Brain microvascular endothelial cell (primary cell): ENCODE measurements around the gene DGCR8.

Experiments
- DNase-seq: peaks from one replicate; pipeline ENCODE4 v3.0.0-alpha.2; 2020
- H3K27ac ChIP-seq: fragments of 250-450 bp; sonication (Bioruptor Pico); 2 replicates; pipeline ENCODE4 v1.5.1; 2020; ENCODE audit warnings: mild to moderate bottlenecking, moderate library complexity
- H3K27me3 ChIP-seq: fragments of 250-450 bp; sonication (Bioruptor Pico); replicated peaks from 2 replicates; pipeline ENCODE4 v1.5.1; 2020; ENCODE audit warnings: mild to moderate bottlenecking
- H3K36me3 ChIP-seq: fragments of 250-450 bp; sonication (Bioruptor Pico); replicated peaks from 2 replicates; pipeline ENCODE4 v1.5.1; 2020; ENCODE audit warnings: mild to moderate bottlenecking
- H3K4me3 ChIP-seq: 2 replicates; pipeline ENCODE4 v1.5.1; 2011; ENCODE audit warnings: low read depth, mild to moderate bottlenecking, control low read depth, low read length, moderate library complexity
- in situ Hi-C: cut with HindIII; loops from 2 replicates; pipeline ENCODE4 v1.10.0; 2017; ENCODE audit warnings: low sequenced_read_pairs, low pct_ligation_motif_present
- TF ChIP-seq, protein P1 (sequence below): IDR thresholded peaks from 2 replicates; pipeline ENCODE4 v1.5.1; 2011; ENCODE audit warnings: low read depth, mild to moderate bottlenecking, moderate library complexity, low read length, control low read depth, inconsistent platforms; ENCODE audit errors: missing control alignments

DGCR8 gene

DNA sequence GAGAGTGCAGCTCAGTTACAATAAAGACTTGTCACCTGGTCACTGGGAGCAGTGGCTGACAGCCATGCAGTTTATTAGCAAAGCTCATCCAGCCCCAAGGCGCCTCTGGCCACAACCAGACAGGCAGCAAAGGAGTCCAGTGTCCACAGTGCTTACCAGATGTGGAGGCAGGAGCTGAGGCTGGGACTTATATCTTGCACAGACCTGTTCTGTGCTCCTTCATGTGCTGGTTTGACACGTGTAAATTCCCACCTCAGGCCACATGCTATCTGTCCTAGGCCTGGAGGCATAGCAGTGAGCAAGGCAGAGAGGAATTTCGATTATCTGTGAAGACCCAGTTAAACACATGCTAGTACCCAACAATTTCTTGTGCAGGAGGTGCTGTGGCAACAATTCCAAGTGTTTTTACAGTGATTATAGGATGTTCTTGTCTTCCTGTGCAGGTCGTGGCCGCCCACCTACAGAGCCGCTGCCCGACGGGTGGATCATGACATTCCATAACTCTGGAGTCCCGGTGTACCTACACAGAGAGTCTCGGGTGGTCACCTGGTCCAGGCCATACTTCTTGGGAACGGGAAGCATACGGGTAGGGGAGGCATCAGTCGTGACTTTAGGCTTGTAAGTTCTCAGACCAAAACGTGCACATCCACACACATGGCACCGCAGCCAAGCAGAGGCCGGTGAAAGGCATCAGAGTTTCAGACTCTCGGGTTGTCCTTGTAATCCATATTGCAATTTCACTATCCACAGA is 9.4 kb downstream of the DGCR8 start:
- no peak for DNase-seq
- TF ChIP-seq, protein P1, sequence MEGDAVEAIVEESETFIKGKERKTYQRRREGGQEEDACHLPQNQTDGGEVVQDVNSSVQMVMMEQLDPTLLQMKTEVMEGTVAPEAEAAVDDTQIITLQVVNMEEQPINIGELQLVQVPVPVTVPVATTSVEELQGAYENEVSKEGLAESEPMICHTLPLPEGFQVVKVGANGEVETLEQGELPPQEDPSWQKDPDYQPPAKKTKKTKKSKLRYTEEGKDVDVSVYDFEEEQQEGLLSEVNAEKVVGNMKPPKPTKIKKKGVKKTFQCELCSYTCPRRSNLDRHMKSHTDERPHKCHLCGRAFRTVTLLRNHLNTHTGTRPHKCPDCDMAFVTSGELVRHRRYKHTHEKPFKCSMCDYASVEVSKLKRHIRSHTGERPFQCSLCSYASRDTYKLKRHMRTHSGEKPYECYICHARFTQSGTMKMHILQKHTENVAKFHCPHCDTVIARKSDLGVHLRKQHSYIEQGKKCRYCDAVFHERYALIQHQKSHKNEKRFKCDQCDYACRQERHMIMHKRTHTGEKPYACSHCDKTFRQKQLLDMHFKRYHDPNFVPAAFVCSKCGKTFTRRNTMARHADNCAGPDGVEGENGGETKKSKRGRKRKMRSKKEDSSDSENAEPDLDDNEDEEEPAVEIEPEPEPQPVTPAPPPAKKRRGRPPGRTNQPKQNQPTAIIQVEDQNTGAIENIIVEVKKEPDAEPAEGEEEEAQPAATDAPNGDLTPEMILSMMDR, result no peak

DNA sequence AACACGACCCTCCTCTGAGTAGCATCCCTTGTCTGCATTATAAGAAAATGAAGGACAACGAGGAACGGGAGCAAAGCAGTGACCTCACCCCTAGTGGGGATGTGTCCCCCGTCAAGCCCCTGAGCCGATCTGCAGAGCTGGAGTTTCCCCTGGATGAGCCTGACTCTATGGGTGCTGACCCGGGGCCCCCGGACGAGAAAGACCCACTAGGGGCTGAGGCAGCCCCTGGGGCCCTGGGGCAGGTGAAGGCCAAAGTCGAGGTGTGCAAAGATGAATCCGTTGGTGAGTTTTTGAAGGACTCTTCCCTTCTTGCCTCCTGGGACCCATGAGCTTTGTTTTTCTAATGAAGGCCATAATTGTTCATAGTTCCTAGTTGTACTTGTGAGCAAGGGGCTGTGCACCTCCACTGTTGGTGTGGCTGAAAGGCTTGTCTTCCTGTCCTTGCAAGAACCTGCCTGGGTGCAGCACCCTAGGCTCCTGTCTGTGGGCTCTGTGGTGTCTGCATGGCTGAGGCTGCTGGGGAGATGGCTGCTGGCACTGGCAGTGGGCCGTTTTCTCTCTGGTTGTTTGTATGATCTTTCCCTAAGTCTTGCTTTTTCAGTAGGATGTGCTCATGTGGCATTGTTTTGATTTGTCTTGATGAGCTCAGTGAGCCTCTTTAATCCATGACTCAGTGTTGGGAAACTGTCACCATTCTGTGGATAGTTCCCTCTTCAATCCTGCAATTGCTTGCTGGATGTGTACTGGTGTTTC is 10.1 kb downstream of the DGCR8 start:
- H3K27me3 ChIP-seq, result no peaks in the 10 kb centered on the region
- peaks cover 91% of the 10 kb centered on the region for H3K36me3 ChIP-seq
- H3K27ac ChIP-seq, result peak overlapping the region; percentile 15
- DNase-seq, result peak; percentile 26
- no peak overlapping the region for H3K4me3 ChIP-seq
- in situ Hi-C loops, result no loop called here
- TF ChIP-seq, protein P1, result no peak

More for the DNA sequence above, 9.4 kb downstream of the DGCR8 start:
- Histone ChIP-seq H3K36me3 (peaks cover 86% of the 10 kb centered on the region), H3K27me3 (no peaks in the 10 kb centered on the region), H3K27ac (no peak overlapping the region), H3K4me3 (no peak overlapping the region)
- in situ Hi-C loops, result no loop called here

DNA sequence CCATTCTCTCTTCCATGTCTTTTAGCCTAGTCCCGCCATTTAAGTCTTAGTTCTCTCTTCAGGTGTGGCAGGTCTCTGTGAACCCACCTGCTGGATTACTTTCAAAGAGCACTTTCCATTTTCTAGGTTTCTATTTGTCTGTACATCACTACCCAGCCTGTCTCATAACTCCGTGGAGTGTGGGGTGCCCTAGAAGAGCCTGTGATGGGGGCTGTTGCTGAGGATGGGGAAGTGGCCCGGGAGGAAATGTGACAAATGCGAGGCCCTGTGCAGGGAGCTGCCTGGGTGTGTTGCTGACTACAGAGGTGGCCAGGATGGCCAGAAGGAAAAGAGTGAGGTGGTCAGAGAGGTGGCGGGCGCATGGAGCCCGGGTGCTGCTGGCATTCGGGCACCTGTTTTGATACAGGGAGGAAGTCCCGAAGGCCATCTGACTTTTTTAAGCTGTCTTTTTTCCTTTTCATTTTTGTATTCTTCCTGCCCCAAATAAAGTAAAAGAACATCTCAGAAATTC is 10.7 kb downstream of the DGCR8 start:
- Histone ChIP-seq H3K4me3 (no peak overlapping the region), H3K27me3 (no peaks in the 10 kb centered on the region), H3K36me3 (peaks cover 97% of the 10 kb centered on the region), H3K27ac (peak overlapping the region; percentile 15)
- in situ Hi-C loops, result no loop called here
- DNase-seq, result no peak
- TF ChIP-seq, protein P1, result no peak

DNA sequence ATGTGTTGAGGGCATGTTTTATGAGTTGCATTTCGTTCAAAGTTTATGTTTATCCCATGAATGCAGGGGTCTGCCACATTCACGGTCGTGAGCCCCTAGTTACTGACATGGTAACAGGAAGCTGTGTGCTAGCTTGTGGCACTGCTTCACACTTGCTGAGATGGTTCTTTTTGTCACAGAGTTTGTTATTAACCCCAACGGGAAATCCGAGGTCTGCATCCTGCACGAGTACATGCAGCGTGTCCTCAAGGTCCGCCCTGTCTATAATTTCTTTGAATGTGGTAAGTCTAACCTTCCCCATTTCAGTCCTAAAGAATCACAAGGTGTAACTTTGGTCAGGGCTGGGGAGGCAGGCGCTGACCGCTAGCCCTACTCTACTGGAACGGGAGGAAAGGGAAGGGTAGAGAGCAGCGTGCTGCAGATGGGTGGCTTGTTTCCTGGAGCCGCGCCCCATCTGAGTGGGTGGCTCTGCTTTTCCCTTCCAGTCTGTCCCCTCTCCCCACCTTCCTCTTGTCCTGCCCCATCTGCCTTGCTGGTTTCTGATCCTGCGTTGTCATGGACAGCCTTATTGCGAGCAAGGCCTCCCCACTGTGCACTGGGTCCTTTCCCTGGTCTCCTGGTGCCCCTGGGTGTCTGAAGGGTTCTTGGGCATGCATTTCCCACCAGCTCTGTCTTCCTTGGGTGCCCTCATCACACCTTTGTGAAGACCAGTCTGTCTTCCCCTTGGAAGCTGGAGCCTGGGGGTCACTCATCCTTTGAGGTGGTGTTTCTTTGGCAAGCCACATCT is 11.8 kb downstream of the DGCR8 start:
- Histone ChIP-seq H3K36me3 (peaks cover 97% of the 10 kb centered on the region), H3K4me3 (no peak overlapping the region), H3K27me3 (no peaks in the 10 kb centered on the region), H3K27ac (no peak overlapping the region)
- TF ChIP-seq, protein P1, result no peak
- DNase-seq, result no peak
- in situ Hi-C loops, result no loop called here

DNA sequence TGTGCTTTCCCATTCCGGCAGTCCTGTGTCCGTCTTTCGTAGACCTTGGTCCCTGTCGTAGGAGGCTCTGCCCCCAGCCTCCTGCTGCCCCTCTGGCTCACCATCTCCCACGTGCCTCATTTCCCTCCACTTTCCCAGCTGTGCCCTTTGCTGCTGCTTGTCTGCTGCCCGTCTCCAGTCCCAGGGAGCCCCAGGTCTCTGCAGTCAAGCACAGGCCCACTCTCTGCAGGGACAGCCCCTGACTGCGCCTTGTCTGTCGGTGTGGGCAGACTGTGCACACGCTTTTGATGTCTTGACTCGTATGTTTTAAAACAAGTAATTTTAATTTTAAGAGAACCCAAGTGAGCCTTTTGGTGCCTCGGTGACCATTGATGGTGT is 12.4 kb downstream of the DGCR8 start:
- Histone ChIP-seq H3K27me3 (no peaks in the 10 kb centered on the region), H3K36me3 (peaks cover 97% of the 10 kb centered on the region), H3K4me3 (no peak overlapping the region), H3K27ac (no peak overlapping the region)
- in situ Hi-C loops, result no loop called here
- no peak for DNase-seq
- TF ChIP-seq, protein P1, result no peak
